Motor neuron (in vitro differentiated cells): Measurements from ENCODE around the gene IREB2. TPM values are rescaled to one million over a fixed set of nuclear protein-coding genes. Genes with fewer than 3 reads are reported as not detected.
A peak's percentile ranks its signal among the peaks of the same experiment; 100 is the strongest.
"Not testable (repeated sequence)": the region's sequence is repeated elsewhere in the genome, so short reads cannot be mapped to it uniquely, and the experiment has no call there.

Experiments used
- ATAC-seq, 8 experiments: fragments of 200-7000 bp; cut with Tn5 transposase; replicated peaks in 6 of 8; 2 replicates each; pipeline ENCODE4 v1.8.0; 2021; ENCODE audit warnings: mild to moderate bottlenecking in 8 of 8, moderate library complexity in 8 of 8
- H3K27ac ChIP-seq, 2 donors: fragments of 250-450 bp; sonication (Bioruptor Pico); 2 replicates each; pipeline ENCODE4 v1.9.0; 2021; ENCODE audit warnings: antibody characterized with exemption in 2 of 2, mild to moderate bottlenecking in 2 of 2, moderate library complexity in 1 of 2
- H3K4me1 ChIP-seq, 2 donors: fragments of 250-450 bp; sonication (Bioruptor Pico); replicated peaks in 1 of 2; 2 replicates each; pipeline ENCODE4 v1.6.1; 2021; ENCODE audit warnings: antibody characterized with exemption in 2 of 2, mild to moderate bottlenecking in 2 of 2, moderate library complexity in 1 of 2
- H3K4me3 ChIP-seq, 5 donors: fragments of 250-450 bp; sonication (Bioruptor Pico); 2 replicates each; pipeline ENCODE4 v1.9.0; 2021; ENCODE audit warnings: antibody characterized with exemption in 5 of 5, mild to moderate bottlenecking in 5 of 5, moderate library complexity in 4 of 5
- WGBS, 10 experiments: fragments of 450-650 bp; shearing (Covaris generic); methylation state at CpG; one replicate each; pipeline ENCODE4 v1.0.0; 2022; 5-methylcytosine and 5-hydroxymethylcytosine counted together
- in situ Hi-C, 9 experiments: fragments of 400-800 bp; cut with MboI; loops; one replicate each; pipeline ENCODE4 v1.15.0; 2021; ENCODE audit warnings: low sequenced_read_pairs in 9 of 9, low pct_unique_long_range_greater_than_20kb in 2 of 9; ENCODE audit not compliant: unreplicated experiment in 9 of 9
- total RNA-seq, 8 experiments: library from RNA; unstranded; fragments of 300-600 nt; gene quantifications; 2 replicates each; pipeline versions ENCODE4 v1.2.3 to v1.2.4, GENCODE V29; 2022

IREB2 gene
- total RNA-seq, 8 experiments from 2014 or later, result 27.1 to 74.6 (median 33.3) TPM

DNA sequence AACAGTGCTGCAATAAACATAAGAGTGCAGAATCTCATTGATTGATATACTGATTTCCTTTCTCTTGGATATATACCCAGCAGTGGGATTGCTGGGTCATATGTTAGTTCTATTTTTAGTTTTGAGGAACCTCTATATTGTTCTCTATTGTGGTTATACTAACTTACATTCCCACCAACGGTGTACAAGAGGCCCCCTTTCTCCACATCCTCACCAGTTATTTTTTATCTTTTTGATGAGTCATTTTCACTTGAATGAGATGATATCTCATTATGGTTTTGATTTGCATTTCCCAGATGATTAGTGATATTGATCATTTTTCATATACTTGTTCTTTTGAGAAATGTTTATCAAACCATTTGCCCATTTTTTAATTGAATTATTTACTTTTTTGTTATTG, 12.4 kb upstream of the IREB2 start:
- Histone ChIP-seq H3K4me1 (peaks cover 3 to 7% of the 10 kb centered on the region in 2 donors), H3K4me3 (no peak overlapping the region), H3K27ac (no peak overlapping the region)
- WGBS, 10 experiments, result 0 to 86% (median 39%) methylated on average over 1 of the region's 1 CpG; no CpG with 5 or more reads in 2 of the 10 experiments
- in situ Hi-C loops, result loop anchor here in 4 of 9 experiments (10.0 kb wide), 2 partner anchors 111 to 121 kb away; no protein-coding TSS in a partner anchor
- ATAC-seq, result no peak

DNA sequence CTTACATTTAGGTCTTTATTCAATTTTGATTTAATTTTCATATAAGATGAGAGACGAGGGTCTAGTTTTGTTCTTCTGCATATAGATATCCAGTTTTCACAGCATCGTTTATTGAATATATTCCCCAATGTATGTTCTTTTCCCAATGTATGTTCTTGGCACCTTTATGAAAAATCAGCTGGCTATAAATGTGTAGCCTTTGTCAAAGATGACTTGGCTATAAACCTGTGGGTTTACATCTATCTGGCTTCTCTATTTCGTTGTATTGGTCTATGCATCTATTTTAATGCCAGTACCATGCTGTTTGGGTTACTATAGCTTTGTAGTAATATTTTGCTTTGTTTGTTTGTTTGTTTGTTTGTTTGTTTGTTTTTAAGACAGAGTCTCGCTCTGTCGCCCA, 11.7 kb upstream of the IREB2 start:
- Histone ChIP-seq H3K4me3 (no peak overlapping the region), H3K4me1 (peaks cover 3 to 7% of the 10 kb centered on the region in 2 donors), H3K27ac (no peak overlapping the region)
- 30 to 100% (median 92%) methylated on average over 1 to 5 of the region's 5 CpGs; no CpG with 5 or more reads in 1 of the 10 experiments for WGBS, 10 experiments
- in situ Hi-C loops, result loop anchor here in 4 of 9 experiments (10.0 kb wide), 2 partner anchors 111 to 121 kb away; no protein-coding TSS in a partner anchor
- no peak for ATAC-seq

DNA sequence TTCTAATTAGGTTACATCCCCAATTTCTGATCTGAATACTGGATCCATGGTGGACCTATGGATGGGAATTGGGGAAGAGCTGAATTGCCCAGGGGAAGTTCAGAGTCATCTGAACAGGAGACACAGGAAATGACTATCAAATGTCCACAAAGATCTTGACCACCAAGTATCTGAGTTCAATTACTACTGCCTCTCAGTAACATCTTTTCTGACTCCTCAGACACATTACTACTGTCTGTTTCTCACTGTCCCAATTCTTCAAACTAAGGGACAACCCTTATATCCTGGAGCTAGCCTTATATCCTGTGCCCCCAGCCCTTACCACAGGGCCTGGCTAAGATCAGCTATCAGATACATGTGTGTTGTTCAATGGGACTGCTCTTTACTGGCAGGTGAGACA, 10.1 kb upstream of the IREB2 start:
- ATAC-seq, result no peak
- H3K4me3 ChIP-seq, result no peak overlapping the region
- in situ Hi-C loops, result loop anchor here in 4 of 9 experiments (10.0 kb wide), 2 partner anchors 113 to 123 kb away; no protein-coding TSS in a partner anchor

DNA sequence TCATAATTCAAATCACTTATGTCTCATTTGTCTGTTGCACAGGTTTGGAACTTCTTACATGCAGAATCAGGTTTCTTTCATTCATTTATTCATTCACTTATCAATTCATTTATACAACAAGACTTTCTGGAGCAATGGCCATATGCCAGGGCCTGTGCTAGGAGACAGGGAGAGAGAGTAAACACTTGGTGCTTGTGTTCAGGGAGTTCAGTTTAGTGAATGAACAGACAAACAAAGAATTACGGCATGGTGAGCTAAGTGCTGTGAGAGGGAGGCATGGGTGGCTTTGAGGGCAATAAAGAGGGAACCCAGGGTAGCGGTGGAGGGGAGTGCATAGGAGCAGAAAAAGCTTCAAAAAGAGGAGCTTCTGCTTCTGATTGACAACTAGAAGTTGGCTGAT, 8.5 kb upstream of the IREB2 start:
- no peak overlapping the region for H3K27ac ChIP-seq
- peaks cover 0 to 7% of the 10 kb centered on the region in 2 donors for H3K4me1 ChIP-seq
- 14 to 80% (median 44%) methylated on average over 1 to 2 of the region's 2 CpGs; no CpG with 5 or more reads in 2 of the 10 experiments for WGBS, 10 experiments
- no peak overlapping the region for H3K4me3 ChIP-seq
- in situ Hi-C loops, result loop anchor here in 4 of 9 experiments (10.0 kb wide), 2 partner anchors 115 to 125 kb away; no protein-coding TSS in a partner anchor
- peak in 5 of 8 experiments; percentile 21 to 100 (median 68) for ATAC-seq

More for the DNA sequence above, 10.1 kb upstream of the IREB2 start:
- Histone ChIP-seq H3K4me1 (peaks cover 0 to 7% of the 10 kb centered on the region in 2 donors), H3K27ac (no peak overlapping the region)

DNA sequence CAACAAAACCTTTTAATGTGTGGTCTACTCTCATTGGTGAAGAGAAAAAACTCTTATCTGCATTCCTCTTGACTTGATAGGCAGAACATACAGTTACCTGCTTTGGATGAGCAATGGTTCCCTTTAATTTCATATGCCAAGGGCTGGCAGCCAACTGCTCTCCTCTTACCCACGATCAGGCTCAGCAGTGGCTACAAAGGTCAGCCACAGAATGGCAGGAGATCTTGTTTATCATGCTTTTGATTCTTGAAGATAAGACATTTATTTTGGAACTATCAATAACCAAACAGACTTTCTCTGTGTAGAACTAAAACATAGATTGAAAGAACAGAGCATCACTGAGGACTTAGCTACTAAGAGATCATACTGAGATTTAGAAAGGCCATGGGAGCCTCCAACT, 6.1 kb upstream of the IREB2 start:
- in situ Hi-C loops, result loop anchor here in 2 of 9 experiments (10.0 kb wide), 2 partner anchors 117 to 127 kb away; no protein-coding TSS in a partner anchor
- H3K4me1 ChIP-seq, result peaks cover 1 to 7% of the 10 kb centered on the region in 2 donors
- ATAC-seq, result no peak
- no peak overlapping the region for H3K4me3 ChIP-seq
- 0 to 100% (median 43%) methylated on average over 1 of the region's 1 CpG; no CpG with 5 or more reads in 5 of the 10 experiments for WGBS, 10 experiments
- H3K27ac ChIP-seq, result no peak overlapping the region

DNA sequence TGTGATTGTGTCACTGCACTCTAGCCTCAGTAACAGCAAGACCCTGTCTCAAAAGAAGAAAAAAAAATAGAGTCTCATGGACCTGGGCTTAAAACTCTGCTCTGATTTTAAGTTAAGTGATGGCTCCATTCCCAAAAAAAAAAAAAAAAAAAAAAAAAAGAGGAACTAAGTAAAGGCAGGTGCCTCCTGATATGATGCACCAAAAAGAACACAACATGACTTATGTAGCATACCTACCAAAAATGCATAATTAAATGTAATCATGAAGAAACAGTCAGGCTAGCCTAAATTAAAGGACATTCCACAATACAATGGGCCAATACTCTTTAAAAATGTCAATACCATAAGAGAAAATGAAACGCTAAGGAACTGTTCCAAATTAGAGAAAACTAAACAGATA, 5.4 kb upstream of the IREB2 start:
- WGBS, 10 experiments, result 78 to 100% (median 100%) methylated on average over 1 of the region's 1 CpG
- in situ Hi-C loops, result loop anchor here in 2 of 9 experiments (10.0 kb wide), 2 partner anchors 118 to 128 kb away; no protein-coding TSS in a partner anchor
- Histone ChIP-seq H3K27ac (no peak overlapping the region), H3K4me1 (peaks cover 4 to 10% of the 10 kb centered on the region in 2 donors), H3K4me3 (no peak overlapping the region)
- ATAC-seq, result no peak

DNA sequence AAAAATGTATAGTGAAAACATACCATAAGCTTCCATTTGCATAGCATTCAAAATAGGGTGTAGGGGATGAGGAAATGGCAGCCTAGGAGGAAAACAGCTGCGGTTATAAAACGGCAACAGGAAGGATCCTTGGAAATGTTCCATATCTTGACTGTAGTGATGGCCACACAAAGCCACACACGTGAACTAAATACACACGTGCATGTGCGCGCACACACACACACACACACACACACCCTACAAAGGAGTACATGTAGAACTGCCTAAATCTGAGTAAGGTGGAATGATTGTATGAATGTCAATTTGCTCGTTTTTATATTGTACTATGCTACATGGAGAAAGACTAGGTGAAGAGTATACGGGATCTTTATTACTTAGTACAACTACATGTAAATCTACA, 3.9 kb upstream of the IREB2 start:
- Histone ChIP-seq H3K4me3 (no peak overlapping the region), H3K27ac (no peak overlapping the region), H3K4me1 (peaks cover 4 to 10% of the 10 kb centered on the region in 2 donors)
- no peak for ATAC-seq
- in situ Hi-C loops, result loop anchor here in 2 of 9 experiments (10.0 kb wide), 2 partner anchors 119 to 129 kb away; no protein-coding TSS in a partner anchor
- WGBS, 10 experiments, result 47 to 97% (median 72%) methylated on average over 2 to 8 of the region's 8 CpGs; no CpG with 5 or more reads in 2 of the 10 experiments

DNA sequence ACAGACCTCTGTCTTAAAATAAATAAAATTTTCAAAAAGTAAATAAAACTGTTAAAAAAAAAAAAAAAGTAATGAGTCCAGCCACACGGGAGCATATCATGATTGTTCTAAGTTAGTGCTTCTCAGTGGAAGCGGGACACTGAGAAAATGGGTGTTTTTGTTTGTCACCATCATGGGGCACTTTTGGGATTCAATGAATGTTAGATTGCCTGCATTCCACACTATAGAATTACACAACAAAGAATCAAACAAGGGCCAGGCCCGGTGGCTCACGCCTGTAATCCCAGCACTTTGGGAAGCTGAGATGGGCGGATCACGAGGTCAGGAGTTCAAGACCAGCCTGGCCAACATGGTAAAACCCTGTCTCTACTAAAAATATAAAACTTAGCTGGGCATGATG, 3.3 kb upstream of the IREB2 start:
- in situ Hi-C loops, result loop anchor here in 2 of 9 experiments (10.0 kb wide), 2 partner anchors 120 to 130 kb away; no protein-coding TSS in a partner anchor
- H3K4me1 ChIP-seq, result peaks cover 10 to 11% of the 10 kb centered on the region in 2 donors
- not testable (repeated sequence) for ATAC-seq, H3K4me3 ChIP-seq, H3K27ac ChIP-seq
- 38 to 75% (median 60%) methylated on average over 2 to 5 of the region's 6 CpGs for WGBS, 10 experiments

DNA sequence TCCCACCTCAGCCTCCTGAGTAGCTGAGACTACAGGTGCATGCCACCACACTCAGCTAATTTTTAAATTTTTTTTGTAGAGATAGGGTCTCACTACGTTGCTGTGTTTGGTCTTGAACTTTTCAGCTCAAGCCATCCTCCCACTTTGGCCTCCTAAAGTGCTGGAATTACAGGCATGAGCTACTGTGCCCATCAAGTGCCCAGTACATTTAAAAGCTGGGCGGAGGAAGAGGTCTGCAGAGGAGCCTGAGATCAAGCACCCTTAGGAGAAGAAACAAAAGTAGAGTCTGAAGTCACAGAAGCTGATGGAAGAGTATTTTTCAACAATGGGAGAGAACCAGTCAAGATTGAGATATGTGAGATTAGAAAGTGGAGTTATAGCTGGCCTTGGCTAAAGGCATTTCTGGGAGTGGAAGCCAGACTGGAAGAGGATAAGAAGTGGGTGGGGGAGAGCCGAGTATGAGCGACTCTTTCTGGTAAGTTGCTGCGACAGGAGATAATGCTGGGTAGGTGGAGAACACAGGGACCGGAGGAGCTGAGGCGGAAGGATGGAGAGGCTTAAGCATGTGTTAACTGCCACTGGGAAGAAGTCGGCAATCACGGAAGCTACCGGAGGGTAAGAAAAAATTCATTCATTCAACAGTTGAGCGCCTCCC, 782 bp upstream of the IREB2 start:
- H3K4me3 ChIP-seq, result peak overlapping the region; percentile 73 to 93 (median 86)
- peaks cover 12 to 22% of the 10 kb centered on the region in 2 donors for H3K4me1 ChIP-seq
- ATAC-seq, result peak in 2 of 8 experiments; percentile 44 to 55
- H3K27ac ChIP-seq, result peak overlapping the region; percentile 61 to 89
- 4 to 36% (median 20%) methylated on average over 2 to 8 of the region's 11 CpGs; no CpG with 5 or more reads in 1 of the 10 experiments for WGBS, 10 experiments
- in situ Hi-C loops, result loop anchor here in 2 of 9 experiments (10.0 kb wide), 2 partner anchors 122 to 132 kb away; no protein-coding TSS in a partner anchor

DNA sequence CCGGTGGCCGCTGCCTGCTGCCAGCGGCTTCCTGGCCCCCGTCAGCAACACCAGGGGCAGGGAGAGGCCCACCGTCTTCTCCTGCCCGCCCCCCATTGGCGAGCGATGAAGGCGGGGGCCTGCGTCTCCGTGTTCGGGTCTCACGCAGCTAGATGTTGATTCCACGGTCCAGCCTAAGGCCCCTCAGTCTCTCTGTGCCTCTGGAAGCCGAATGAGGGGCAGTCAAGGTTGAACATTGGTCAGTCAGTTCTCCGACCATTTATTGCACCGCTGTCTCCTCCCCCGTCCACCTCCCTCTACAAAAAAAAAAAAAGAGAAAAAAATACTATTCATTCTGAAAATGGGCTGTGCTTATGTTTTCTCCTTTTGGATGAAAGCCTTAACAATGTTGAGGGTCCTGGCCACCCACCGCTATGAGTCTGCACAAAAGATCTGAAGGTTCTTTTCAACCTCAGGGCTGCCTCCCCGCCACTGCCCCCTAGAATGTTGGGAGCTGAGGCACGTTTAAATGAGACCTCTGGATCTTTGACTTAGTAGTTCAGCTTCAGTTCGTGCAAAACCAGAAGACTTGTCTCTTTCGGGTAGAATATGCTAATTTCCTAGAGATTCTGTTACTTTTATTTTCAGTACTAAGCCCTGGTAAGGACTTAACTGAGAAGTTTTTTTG, 736 bp downstream of the IREB2 start:
- WGBS, 10 experiments, result 0 to 4% (median 0%) methylated on average over 2 to 7 of the region's 23 CpGs; no CpG with 5 or more reads in 2 of the 10 experiments
- Histone ChIP-seq H3K27ac (peak overlapping the region; percentile 95 to 96), H3K4me1 (peaks cover 12 to 22% of the 10 kb centered on the region in 2 donors), H3K4me3 (peak overlapping the region; percentile 73 to 93 (median 86))
- in situ Hi-C loops, result loop anchor here in 2 of 9 experiments (10.0 kb wide), 2 partner anchors 124 to 134 kb away; no protein-coding TSS in a partner anchor
- ATAC-seq, result peak in 3 of 8 experiments; percentile 8 to 50 (median 13)

DNA sequence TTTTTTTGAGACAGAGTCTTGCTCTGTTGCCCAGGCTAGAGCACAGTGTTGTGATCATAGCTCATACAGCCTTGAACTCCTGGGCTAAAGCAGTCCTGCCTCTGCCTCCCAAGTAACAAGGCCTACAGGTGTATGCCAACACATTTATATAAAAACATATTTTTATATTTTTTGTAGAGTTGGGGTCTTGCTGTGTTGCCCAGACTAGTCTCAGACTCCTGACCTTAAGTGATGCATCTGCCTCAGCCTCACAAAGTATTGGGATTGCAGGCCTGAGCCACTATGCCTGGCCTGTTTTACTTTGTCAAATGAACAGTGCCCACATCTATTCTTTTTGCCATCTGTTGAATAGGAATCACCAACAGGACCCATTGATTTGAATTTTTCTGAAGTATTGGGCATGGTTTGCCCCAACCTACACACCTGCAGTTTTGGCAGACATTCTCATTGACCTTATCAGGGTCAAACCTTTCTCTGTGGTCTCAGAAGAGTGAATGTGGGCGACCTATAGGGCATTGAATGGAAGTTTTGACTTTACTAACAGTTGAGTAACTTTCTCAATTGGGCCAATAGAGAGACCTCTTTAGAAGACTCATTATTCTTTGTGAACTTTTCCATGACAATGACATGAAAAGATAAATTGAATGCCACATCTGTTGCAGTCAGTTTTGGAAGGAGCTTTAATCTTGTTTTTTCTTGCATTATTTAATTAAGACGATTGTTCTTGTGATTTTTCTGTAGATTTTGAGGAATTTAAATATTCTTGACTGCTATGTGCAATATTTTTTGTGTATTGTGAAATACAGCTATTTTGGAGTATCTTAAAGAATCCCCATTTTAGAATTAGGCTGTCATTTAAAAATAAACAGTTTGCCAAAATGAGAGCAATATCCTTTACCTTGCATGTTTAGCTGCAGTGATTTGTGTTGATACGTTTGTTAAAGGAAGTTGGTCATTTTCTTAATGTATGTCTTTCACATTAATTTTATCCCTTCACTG, 2.7 kb downstream of the IREB2 start:
- 24 to 100% (median 56%) methylated on average over 1 to 3 of the region's 3 CpGs for WGBS, 10 experiments
- H3K4me1 ChIP-seq, result peaks cover 12 to 22% of the 10 kb centered on the region in 2 donors
- no peak for ATAC-seq
- in situ Hi-C loops, result no loop called here
- no peak overlapping the region for H3K27ac ChIP-seq
- no peak overlapping the region for H3K4me3 ChIP-seq

DNA sequence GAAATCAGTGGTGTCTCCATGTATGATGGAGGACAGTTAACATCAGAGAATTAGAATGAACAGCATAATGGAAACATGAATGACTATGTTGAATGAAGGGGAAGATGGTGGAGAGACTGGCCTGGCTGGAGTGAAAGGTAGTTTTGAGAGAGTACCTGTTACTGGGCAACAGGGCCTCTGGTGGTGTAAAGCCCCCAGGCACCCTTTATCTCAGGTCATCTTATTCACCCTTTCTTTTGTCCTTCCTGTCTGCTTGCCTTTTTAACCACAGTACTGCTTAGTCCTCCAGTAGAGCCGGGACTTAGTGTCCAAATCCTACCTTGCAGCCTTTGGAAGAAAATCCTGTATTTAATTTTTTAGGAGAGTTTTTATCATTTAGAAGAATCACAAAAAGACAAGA, 6.2 kb downstream of the IREB2 start:
- Histone ChIP-seq H3K4me3 (no peak overlapping the region), H3K27ac (no peak overlapping the region), H3K4me1 (peaks cover 8 to 17% of the 10 kb centered on the region in 2 donors)
- in situ Hi-C loops, result no loop called here
- WGBS, 10 experiments, result 60 to 100% (median 100%) methylated on average over 1 of the region's 1 CpG; no CpG with 5 or more reads in 4 of the 10 experiments
- ATAC-seq, result no peak
